GM21619 (cell line): Measurements from ENCODE around the gene CSAD.

Experiments
- ATAC-seq: cut with Tn5 transposase; IDR thresholded peaks from one replicate; pipeline ENCODE4 v1.9.1; 2021; ENCODE audit not compliant: unreplicated experiment

CSAD gene

GRCh38 chr12:53180220-53180930, at the start of gene CSAD, which contains the start of gene ZNF740:
Gene CSAD, minus strand, starts transcription at chr12:53180925. Its CDS starts 7,455 bp downstream, at chr12:53173470.
Gene ZNF740, plus strand, starts transcription at chr12:53180722. Its CDS starts 1,262 bp downstream, at chr12:53181984.
- peak; percentile 89 for ATAC-seq

- ATAC-seq, result no peak
Measured at GRCh38 chr12:53230108-53230845, 49.6 kb upstream of the CSAD start.

GRCh38 chr12:53229454-53229853, 48.7 kb upstream of the CSAD start:
- ATAC-seq, result no peak

- no peak for ATAC-seq
Measured at GRCh38 chr12:53227836-53228235, 47.1 kb upstream of the CSAD start.

- no peak for ATAC-seq
Measured at GRCh38 chr12:53227341-53227740, 46.6 kb upstream of the CSAD start.

- ATAC-seq, result no peak
Measured at GRCh38 chr12:53226815-53227214, 46.1 kb upstream of the CSAD start.

- no peak for ATAC-seq
Measured at GRCh38 chr12:53225635-53226424, 45.1 kb upstream of the CSAD start.

- no peak for ATAC-seq
Measured at GRCh38 chr12:53224897-53225634, 44.3 kb upstream of the CSAD start.

GRCh38 chr12:53224061-53224896, 43.6 kb upstream of the CSAD start:
- ATAC-seq, result no peak

GRCh38 chr12:53223389-53224060, 42.8 kb upstream of the CSAD start:
- ATAC-seq, result no peak

- ATAC-seq, result no peak
Measured at GRCh38 chr12:53222806-53223261, 42.1 kb upstream of the CSAD start.

GRCh38 chr12:53222170-53222721, 41.5 kb upstream of the CSAD start:
- no peak for ATAC-seq

GRCh38 chr12:53221203-53222080, 40.7 kb upstream of the CSAD start:
- ATAC-seq, result peak; percentile 31

GRCh38 chr12:53220694-53221202, 40.0 kb upstream of the CSAD start:
- ATAC-seq, result peak; percentile 51

GRCh38 chr12:53219956-53220693, 39.4 kb upstream of the CSAD start:
- ATAC-seq, result peak; percentile 29

- no peak for ATAC-seq
Measured at GRCh38 chr12:53219292-53219955, 38.7 kb upstream of the CSAD start.
